HG03565 (cell line): ENCODE data around the gene HORMAD2.

ENCODE experiments used
- ATAC-seq: cut with Tn5 transposase; IDR thresholded peaks from one replicate; pipeline ENCODE4 v1.9.1; 2021; ENCODE audit warnings: mild to moderate bottlenecking, moderate library complexity; ENCODE audit not compliant: unreplicated experiment

HORMAD2 gene

GRCh38 chr22:30222321-30222720 is 142.1 kb downstream of the HORMAD2 start:
- no peak for ATAC-seq

GRCh38 chr22:30223303-30223702 is 143.0 kb downstream of the HORMAD2 start:
- ATAC-seq, result no peak

GRCh38 chr22:30224161-30224857 is 144.0 kb downstream of the HORMAD2 start:
- no peak for ATAC-seq

GRCh38 chr22:30225220-30225927 is 145.1 kb downstream of the HORMAD2 start:
- no peak for ATAC-seq

- ATAC-seq, result no peak
These were observed 146.0 kb downstream of the HORMAD2 start for GRCh38 chr22:30226192-30226832.
